HCT116 (cell line): ENCODE measurements around the gene PCID2. TPM values are rescaled to one million over a fixed set of nuclear protein-coding genes. Genes with fewer than 3 reads are reported as not detected.

ENCODE experiments used
- ATAC-seq: fragments of 200-7000 bp; cut with Tn5 transposase; 2 replicates; pipeline ENCODE4 v1.9.1; 2020; ENCODE audit warnings: mild to moderate bottlenecking, moderate library complexity
- BruUV-seq: library from RNA; stranded (reverse); fragments of 400-500 nt; replicated peaks from 2 replicates; lab custom pipeline; 2021; lab: Mats Ljungman, UMichigan
- CTCF ChIA-PET: fragments of 300-600 bp; sonication (Branson Sonifier 250); formaldehyde crosslinking; loops from one replicate; lab custom pipeline; 2021; ENCODE audit warnings: antibody characterized with exemption; lab: Charles Lee
- POLR2A ChIA-PET: fragments of 300-600, 350-600 bp; sonication (Branson Sonifier 250); formaldehyde crosslinking; loops from one replicate; lab custom pipeline; 2021; ENCODE audit warnings: antibody characterized with exemption; lab: Charles Lee
- RAD21 ChIA-PET, 2 experiments: fragments of 300-600 bp; sonication (Branson Sonifier 250); formaldehyde crosslinking; loops; one replicate each; lab custom pipeline; 2023; ENCODE audit warnings: low total read pairs in 2 of 2; ENCODE audit not compliant: uncharacterized antibody in 2 of 2, unreplicated experiment in 2 of 2, low non-redundant PET in 1 of 2; lab: Charles Lee
- DNase-seq: peaks from one replicate; pipeline ENCODE4 v3.0.0-alpha.2; 2010; ENCODE audit warnings: low read depth, low spot score
- H2AFZ ChIP-seq: fragments of 200-600 bp; shearing (Covaris generic), sonication (generic); 2 replicates; pipeline ENCODE4 v1.6.1; 2017; ENCODE audit warnings: low read depth, mixed run types, mixed read lengths, antibody characterized with exemption, low read length; ENCODE audit not compliant: poor library complexity, severe bottlenecking
- H3K27ac ChIP-seq: 2 replicates; pipeline ENCODE4 v1.5.1; 2012; ENCODE audit warnings: low read depth, low read length
- H3K27me3 ChIP-seq: fragments of 200-600 bp; sonication (generic); 2 replicates; pipeline ENCODE4 v1.6.1; 2016; ENCODE audit warnings: mixed run types, low read length, mixed read lengths; ENCODE audit not compliant: insufficient read depth
- H3K36me3 ChIP-seq, 2 experiments: fragments of 200-500 bp in 1 of 2; fragments of 200-600 bp in 1 of 2; sonication (Bioruptor generic) in 1 of 2; sonication (generic) in 1 of 2; 2 replicates each; pipeline versions ENCODE4 v1.5.1 to v1.6.1; 2014 to 2016; ENCODE audit warnings: low read length in 2 of 2, inconsistent platforms in 1 of 2, mixed read lengths in 1 of 2, mixed run types in 1 of 2; ENCODE audit not compliant: insufficient read depth in 2 of 2, control insufficient read depth in 1 of 2
- H3K4me1 ChIP-seq, 2 experiments: fragments of 200-600 bp in 1 of 2; sonication (generic) in 1 of 2; 2 replicates each; pipeline versions ENCODE4 v1.5.1 to v1.6.1; 2012 to 2017; ENCODE audit warnings: low read length in 2 of 2, inconsistent platforms in 1 of 2, mild to moderate bottlenecking in 1 of 2, mixed read lengths in 1 of 2, mixed run types in 1 of 2, moderate library complexity in 1 of 2; ENCODE audit not compliant: insufficient read depth in 2 of 2, control insufficient read depth in 1 of 2
- H3K4me2 ChIP-seq: fragments of 200-600 bp; sonication (generic); 2 replicates; pipeline ENCODE4 v1.6.1; 2017; ENCODE audit warnings: mixed run types, low read length, mixed read lengths
- H3K4me3 ChIP-seq, 2 experiments: fragments of 200-600 bp in 1 of 2; sonication (generic) in 1 of 2; replicated peaks in 1 of 2; 2 replicates each; pipeline ENCODE4 v1.5.1; 2011 to 2016; ENCODE audit warnings: low read length in 2 of 2, control low read depth in 1 of 2, low read depth in 1 of 2, mild to moderate bottlenecking in 1 of 2, mixed read lengths in 1 of 2, mixed run types in 1 of 2
- H3K79me2 ChIP-seq: fragments of 200-600 bp; sonication (generic); 2 replicates; pipeline ENCODE4 v1.6.1; 2017; ENCODE audit warnings: mild to moderate bottlenecking, mixed run types, low read length, moderate library complexity, mixed read lengths; ENCODE audit not compliant: insufficient read depth
- H3K9ac ChIP-seq: fragments of 200-600 bp; sonication (generic); 2 replicates; pipeline ENCODE4 v1.6.1; 2016; ENCODE audit warnings: low read length, mixed read lengths
- H3K9me2 ChIP-seq: fragments of 200-600 bp; sonication (generic), shearing (Covaris generic); 2 replicates; pipeline ENCODE4 v1.6.1; 2017; ENCODE audit warnings: mixed run types, mild to moderate bottlenecking, moderate library complexity; ENCODE audit not compliant: insufficient read depth
- H3K9me3 ChIP-seq, 2 experiments: fragments of 200-500 bp in 1 of 2; fragments of 200-600 bp in 1 of 2; sonication (Bioruptor generic) in 1 of 2; sonication (generic) in 1 of 2; 2 replicates each; pipeline ENCODE4 v1.6.1; 2014 to 2017; ENCODE audit warnings: low read length in 2 of 2, mixed read lengths in 2 of 2, inconsistent platforms in 1 of 2, low read depth in 1 of 2, mild to moderate bottlenecking in 1 of 2, mixed run types in 1 of 2, moderate library complexity in 1 of 2; ENCODE audit not compliant: control insufficient read depth in 1 of 2, insufficient read depth in 1 of 2
- H4K20me1 ChIP-seq: fragments of 200-600 bp; sonication (generic), shearing (Covaris generic); 2 replicates; pipeline ENCODE4 v1.6.1; 2017; ENCODE audit warnings: mixed run types, mild to moderate bottlenecking, moderate library complexity; ENCODE audit not compliant: insufficient read depth
- CEBPB ChIP-seq: IDR thresholded peaks from 2 replicates; pipeline ENCODE4 v1.6.1; 2012; ENCODE audit warnings: low read depth
- CTCF ChIP-seq, 3 experiments: fragments of 200-600 bp in 1 of 3; sonication (generic) in 1 of 3; IDR thresholded peaks in 2 of 3; conservative IDR thresholded peaks in 1 of 3; 2 replicates each; pipeline ENCODE4 v1.5.1; 2012 to 2017; ENCODE audit warnings: low read depth in 2 of 3, low read length in 2 of 3, antibody characterized with exemption in 1 of 3, borderline replicate concordance in 1 of 3, control low read depth in 1 of 3, mild to moderate bottlenecking in 1 of 3, mixed read lengths in 1 of 3, mixed run types in 1 of 3, moderate library complexity in 1 of 3; ENCODE audit not compliant: insufficient read depth in 1 of 3
- EGR1 ChIP-seq: IDR thresholded peaks from 2 replicates; pipeline ENCODE4 v1.6.1; 2012; ENCODE audit warnings: low read depth
- ELF1 ChIP-seq: IDR thresholded peaks from 2 replicates; pipeline ENCODE4 v1.6.1; 2012; ENCODE audit warnings: low read depth, borderline replicate concordance
- EZH2phosphoT487 ChIP-seq: fragments of 200-600 bp; IDR thresholded peaks from 2 replicates; pipeline ENCODE4 v1.6.1; 2018; ENCODE audit warnings: antibody characterized with exemption, borderline replicate concordance
- FOSL1 ChIP-seq: IDR thresholded peaks from 2 replicates; pipeline ENCODE4 v1.6.1; 2012; ENCODE audit warnings: low read depth
- MAX ChIP-seq: IDR thresholded peaks from 2 replicates; pipeline ENCODE4 v1.6.1; 2012
- RAD21 ChIP-seq: IDR thresholded peaks from 2 replicates; pipeline ENCODE4 v1.6.1; 2012; ENCODE audit warnings: low read depth, mild to moderate bottlenecking
- REST ChIP-seq: IDR thresholded peaks from 2 replicates; pipeline ENCODE4 v1.6.1; 2012; ENCODE audit warnings: low read depth
- SIN3A ChIP-seq: IDR thresholded peaks from 2 replicates; pipeline ENCODE4 v1.6.1; 2012; ENCODE audit warnings: low read depth
- SP1 ChIP-seq: IDR thresholded peaks from 2 replicates; pipeline ENCODE4 v1.6.1; 2012; ENCODE audit warnings: low read depth
- SRF ChIP-seq: IDR thresholded peaks from 2 replicates; pipeline ENCODE4 v1.6.1; 2012; ENCODE audit warnings: low read depth
- TCF7L2 ChIP-seq: IDR thresholded peaks from 2 replicates; pipeline ENCODE4 v1.7.0; 2011; ENCODE audit warnings: borderline replicate concordance, inconsistent platforms; ENCODE audit not compliant: insufficient read depth, insufficient read length; ENCODE audit errors: extremely low read depth
- ZBTB33 ChIP-seq: IDR thresholded peaks from 2 replicates; pipeline ENCODE4 v1.6.1; 2011; ENCODE audit warnings: mild to moderate bottlenecking, low read length, moderate library complexity; ENCODE audit not compliant: insufficient replicate concordance; ENCODE audit errors: extremely low read depth
- ZFX ChIP-seq: fragments of 450-650 bp; IDR thresholded peaks from 2 replicates; pipeline ENCODE4 v1.6.1; 2017
- intact Hi-C: fragments of 100-400 bp; cut with micrococcal nuclease; formaldehyde crosslinking; loops from 2 replicates; pipeline ENCODE4 v1.10.0; 2022
- total RNA-seq: library from RNA; stranded (reverse); gene quantifications from one replicate; pipeline ENCODE4 v1.2.1, GENCODE V29; 2021; ENCODE audit not compliant: unreplicated experiment

Gene PCID2
- total RNA-seq, 1 experiment from 2014 or later, result 73.3 TPM

GRCh38 chr13:113226873-113227450, 18.5 kb upstream of the PCID2 start:
- Histone ChIP-seq H3K79me2 (peaks cover 76% of the 10 kb centered on the region), H3K4me2 (no peak overlapping the region), H2AFZ (no peak overlapping the region), H3K36me3 (peaks cover 26 to 39% of the 10 kb centered on the region in 2 experiments; a peak in 3 of 4 replicates), H3K4me1 (no peaks in the 10 kb centered on the region), H4K20me1 (peaks cover 4% of the 10 kb centered on the region; the same call in 1 of the 2 replicates), H3K9ac (no peak overlapping the region), H3K4me3 (no peak overlapping the region), H3K9me3 (no peaks in the 10 kb centered on the region), H3K9me2 (no peaks in the 10 kb centered on the region), H3K27me3 (no peaks in the 10 kb centered on the region), H3K27ac (no peak overlapping the region)
- ChIA-PET RAD21 (no interaction called here), CTCF (no interaction called here), POLR2A (no interaction called here)
- no peak for DNase-seq
- TF ChIP-seq SP1 (no peak), FOSL1 (no peak), TCF7L2 (no peak), ZBTB33 (no peak), EGR1 (no peak), CTCF (IDR thresholded peaks at IDR 0.05 in 2 of 3, conservative IDR thresholded peaks at IDR 0.05 in 1 of 3; ENCODE audit: borderline replicate concordance in 1 of 3, insufficient read depth in 1 of 3, low read depth in 2 of 3, low read length in 2 of 3) (no peak), ELF1 (no peak), SRF (no peak), MAX (no peak), CEBPB (no peak), EZH2phosphoT487 (no peak), REST (no peak), ZFX (no peak), SIN3A (no peak), RAD21 (no peak)
- BruUV-seq, result no TSS peak
- intact Hi-C loops, result no loop called here
- no peak for ATAC-seq
